Measurements from ENCODE around the gene CTBP2. TPM values are rescaled to one million over a fixed set of nuclear protein-coding genes. Genes with fewer than 3 reads are reported as not detected.

The CTBP2 gene
- total RNA-seq, 2 donors from 2014 or later: 106 to 172 TPM

- H3K36me3 ChIP-seq: peaks cover 15% of the 10 kb centered on the region
- no peaks in the 10 kb centered on the region for H3K27me3 ChIP-seq
- intact Hi-C loops (cut with DNase I): no loop called here
- no peaks in the 10 kb centered on the region for H3K9me3 ChIP-seq
- H3K9ac ChIP-seq (ENCODE audit: low read depth in 2 of 2, low read length in 2 of 2): no peak overlapping the region
- no peak overlapping the region for H3K4me3 ChIP-seq
- no peak overlapping the region for H3K27ac ChIP-seq
- TF ChIP-seq, protein P1, sequence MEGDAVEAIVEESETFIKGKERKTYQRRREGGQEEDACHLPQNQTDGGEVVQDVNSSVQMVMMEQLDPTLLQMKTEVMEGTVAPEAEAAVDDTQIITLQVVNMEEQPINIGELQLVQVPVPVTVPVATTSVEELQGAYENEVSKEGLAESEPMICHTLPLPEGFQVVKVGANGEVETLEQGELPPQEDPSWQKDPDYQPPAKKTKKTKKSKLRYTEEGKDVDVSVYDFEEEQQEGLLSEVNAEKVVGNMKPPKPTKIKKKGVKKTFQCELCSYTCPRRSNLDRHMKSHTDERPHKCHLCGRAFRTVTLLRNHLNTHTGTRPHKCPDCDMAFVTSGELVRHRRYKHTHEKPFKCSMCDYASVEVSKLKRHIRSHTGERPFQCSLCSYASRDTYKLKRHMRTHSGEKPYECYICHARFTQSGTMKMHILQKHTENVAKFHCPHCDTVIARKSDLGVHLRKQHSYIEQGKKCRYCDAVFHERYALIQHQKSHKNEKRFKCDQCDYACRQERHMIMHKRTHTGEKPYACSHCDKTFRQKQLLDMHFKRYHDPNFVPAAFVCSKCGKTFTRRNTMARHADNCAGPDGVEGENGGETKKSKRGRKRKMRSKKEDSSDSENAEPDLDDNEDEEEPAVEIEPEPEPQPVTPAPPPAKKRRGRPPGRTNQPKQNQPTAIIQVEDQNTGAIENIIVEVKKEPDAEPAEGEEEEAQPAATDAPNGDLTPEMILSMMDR (IDR thresholded peaks at IDR 0.05): no peak
- no peak for DNase-seq
- peaks cover 6% of the 10 kb centered on the region for H3K4me1 ChIP-seq
Observed at GRCh38 chr10:125105155-125105554, 55.2 kb downstream of the CTBP2 start.

- Histone ChIP-seq H3K4me1 (peaks cover 6% of the 10 kb centered on the region), H3K4me3 (no peak overlapping the region), H3K9me3 (no peaks in the 10 kb centered on the region), H3K9ac (ENCODE audit: low read depth in 2 of 2, low read length in 2 of 2) (no peak overlapping the region), H3K27me3 (no peaks in the 10 kb centered on the region), H3K36me3 (peaks cover 12% of the 10 kb centered on the region), H3K27ac (no peak overlapping the region)
- TF ChIP-seq, protein P1 (IDR thresholded peaks at IDR 0.05): no peak
- intact Hi-C loops (cut with DNase I): loop anchor here (5.0 kb wide), 1 partner anchor 48 kb away; no protein-coding TSS in a partner anchor
- DNase-seq: no peak
Observed at GRCh38 chr10:125104559-125104958, 55.8 kb downstream of the CTBP2 start.

DNA sequence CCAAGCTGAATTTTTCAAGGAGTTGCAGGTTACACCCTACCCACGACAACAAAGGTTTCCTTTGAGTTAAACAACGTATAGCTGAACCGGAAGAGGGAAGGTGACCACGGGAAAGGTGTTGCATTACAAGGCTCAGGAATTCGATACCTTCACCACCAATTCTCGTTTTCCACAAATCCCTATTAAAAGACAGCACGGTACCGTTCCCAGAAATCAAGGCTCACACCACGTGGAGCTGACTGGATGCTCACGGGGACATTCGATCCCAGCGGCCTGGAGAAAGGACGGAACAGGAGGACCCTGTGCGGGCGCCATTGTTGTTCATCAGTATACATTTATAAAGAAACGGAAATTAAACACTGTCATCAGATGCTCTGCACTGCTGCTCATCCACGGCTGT lies 56.4 kb downstream of the CTBP2 start:
- no peak for DNase-seq
- Histone ChIP-seq H3K4me1 (peaks cover 6% of the 10 kb centered on the region), H3K27ac (no peak overlapping the region), H3K9me3 (no peaks in the 10 kb centered on the region), H3K4me3 (no peak overlapping the region), H3K27me3 (no peaks in the 10 kb centered on the region), H3K9ac (ENCODE audit: low read depth in 2 of 2, low read length in 2 of 2) (no peak overlapping the region), H3K36me3 (peaks cover 10% of the 10 kb centered on the region)
- TF ChIP-seq, protein P1 (IDR thresholded peaks at IDR 0.05): no peak
- intact Hi-C loops (cut with DNase I): loop anchor here (5.0 kb wide), 1 partner anchor 48 kb away; no protein-coding TSS in a partner anchor

- Histone ChIP-seq H3K9me3 (no peaks in the 10 kb centered on the region), H3K27ac (no peak overlapping the region), H3K4me1 (peaks cover 6% of the 10 kb centered on the region), H3K27me3 (no peaks in the 10 kb centered on the region), H3K36me3 (peaks cover 10% of the 10 kb centered on the region), H3K9ac (ENCODE audit: low read depth in 2 of 2, low read length in 2 of 2) (no peak overlapping the region), H3K4me3 (no peak overlapping the region)
- intact Hi-C loops (cut with DNase I): loop anchor here (5.0 kb wide), 1 partner anchor 49 kb away; no protein-coding TSS in a partner anchor
- TF ChIP-seq, protein P1 (IDR thresholded peaks at IDR 0.05): no peak
- no peak for DNase-seq
Observed at GRCh38 chr10:125103466-125103865, 56.9 kb downstream of the CTBP2 start.

DNA sequence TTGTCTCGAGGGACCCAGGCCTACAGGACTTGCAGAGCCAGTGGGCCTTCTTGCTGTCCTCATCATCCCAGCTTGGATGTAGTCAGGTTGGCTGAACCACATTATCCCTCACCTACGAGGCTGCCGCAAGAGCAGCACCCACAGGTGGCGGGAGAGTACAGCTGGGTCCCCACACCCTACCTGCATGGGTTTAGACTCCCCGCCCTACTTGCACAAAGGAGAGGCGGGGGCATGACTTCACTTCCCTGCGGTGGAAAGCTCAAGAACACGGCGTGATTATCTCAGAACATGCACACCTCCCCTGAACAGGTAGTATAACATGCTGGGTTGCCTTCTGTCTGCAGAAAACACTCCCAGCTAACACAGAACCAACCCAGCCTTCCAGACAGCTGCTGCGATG lies 57.5 kb downstream of the CTBP2 start:
- Histone ChIP-seq H3K27me3 (no peaks in the 10 kb centered on the region), H3K4me3 (no peak overlapping the region), H3K36me3 (peaks cover 7% of the 10 kb centered on the region), H3K9ac (ENCODE audit: low read depth in 2 of 2, low read length in 2 of 2) (peak overlapping the region in 1 of 2 donors; percentile 9), H3K9me3 (no peaks in the 10 kb centered on the region), H3K4me1 (peaks cover 6% of the 10 kb centered on the region), H3K27ac (peak overlapping the region; percentile 29)
- intact Hi-C loops (cut with DNase I): loop anchor here (5.0 kb wide), 1 partner anchor 49 kb away; no protein-coding TSS in a partner anchor
- TF ChIP-seq, protein P1 (IDR thresholded peaks at IDR 0.05): no peak
- peak; percentile 55 for DNase-seq
